ENCODE results near the gene AKAP12.

GRCh38 chr6:151338651-151339200, 99.0 kb downstream of the AKAP12 start:
- TF ChIP-seq POLR2A (IDR thresholded peaks at IDR 0.05), result no peak
- no peak for TF ChIP-seq CTCF (IDR thresholded peaks at IDR 0.05)
